HEK293T (cell line): ENCODE data around the gene GPRIN3.

Experiments
- BHLHE40 ChIP-seq: fragments of 450-650 bp; IDR thresholded peaks from 2 replicates; pipeline ENCODE4 v1.6.1; 2016; ENCODE audit warnings: mild to moderate bottlenecking, moderate library complexity, borderline replicate concordance
- CTBP1 ChIP-seq: fragments of 450-650 bp; IDR thresholded peaks from 2 replicates; pipeline ENCODE4 v1.6.1; 2016; ENCODE audit warnings: borderline replicate concordance
- FOXM1 ChIP-seq: fragments of 450-650 bp; IDR thresholded peaks from 2 replicates; pipeline ENCODE4 v1.6.1; 2017; ENCODE audit warnings: mild to moderate bottlenecking, borderline replicate concordance

GRCh38 chr4:89290727-89291516 lies 16.7 kb downstream of the GPRIN3 start:
- TF ChIP-seq FOXM1 = no peak
- no peak for TF ChIP-seq BHLHE40
- no peak for TF ChIP-seq CTBP1
